Bronchial smooth muscle cell (primary cell): ENCODE measurements around the gene FN3K. TPM values are rescaled to one million over a fixed set of nuclear protein-coding genes. Genes with fewer than 3 reads are reported as not detected.

Experiments
- total RNA-seq: library from RNA; depleted of rRNA; stranded (reverse); fragments of >200 nt; gene quantifications from 2 replicates; pipeline ENCODE4 v1.2.1, GENCODE V29; 2014

The FN3K gene
- 6.6 and 8.2 TPM in 2 replicates for total RNA-seq

GRCh38 chr17:82734987-82735866 lies at the start of gene FN3K:
Gene FN3K (plus strand): TSS chr17:82735615. CDS start chr17:82735637, 22 bp downstream.

DNA sequence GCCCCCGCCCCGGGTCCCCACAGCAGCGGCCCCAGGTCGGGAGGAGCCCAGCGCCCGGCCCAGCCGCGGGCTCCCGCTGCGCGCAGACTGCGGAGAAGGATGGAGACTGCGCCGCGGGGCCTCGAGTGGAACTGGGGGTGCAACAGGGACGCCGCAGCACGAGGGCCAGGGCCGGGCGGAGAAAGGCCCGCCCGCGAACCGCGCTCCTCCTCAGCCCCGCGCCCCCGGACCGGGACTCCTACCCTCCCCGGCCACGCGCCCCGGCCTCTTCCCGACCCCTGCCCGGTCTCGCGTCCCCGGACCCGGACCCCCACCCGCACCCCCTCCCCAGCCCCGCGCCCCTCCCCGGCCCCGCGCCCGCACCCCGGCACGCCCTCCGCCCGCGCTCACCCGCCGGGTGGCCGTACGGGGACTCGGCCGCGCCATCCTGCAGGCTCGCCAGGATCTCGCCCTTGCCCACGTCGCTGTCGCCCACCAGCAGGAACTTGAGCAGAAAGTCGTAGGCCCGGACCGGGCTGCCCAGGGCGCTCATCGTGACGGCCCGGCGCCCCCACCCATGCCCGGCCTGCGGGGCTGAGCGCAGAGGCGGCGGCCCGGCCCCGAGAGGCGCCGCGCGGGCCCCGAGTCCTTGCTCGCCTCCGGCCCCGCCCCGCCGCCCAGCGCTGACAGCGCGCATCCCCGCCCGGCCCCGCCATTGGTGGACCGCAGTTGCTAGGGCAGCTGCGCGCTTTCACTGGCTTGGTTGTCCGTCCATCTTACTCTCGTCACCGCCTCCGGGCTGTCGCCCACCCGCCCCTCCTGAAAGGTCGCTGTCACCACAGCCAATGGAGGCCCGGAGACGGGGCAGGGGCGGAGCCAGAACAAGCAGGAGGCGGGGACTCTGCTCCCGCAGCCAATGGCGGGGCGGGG lies 37.1 kb upstream of the FN3K start, which contains the start of gene RAB40B:
Gene RAB40B (minus strand): TSS at position 634 of the 909 bp plus-strand sequence. CDS start 102 bp downstream, at position 532.

DNA sequence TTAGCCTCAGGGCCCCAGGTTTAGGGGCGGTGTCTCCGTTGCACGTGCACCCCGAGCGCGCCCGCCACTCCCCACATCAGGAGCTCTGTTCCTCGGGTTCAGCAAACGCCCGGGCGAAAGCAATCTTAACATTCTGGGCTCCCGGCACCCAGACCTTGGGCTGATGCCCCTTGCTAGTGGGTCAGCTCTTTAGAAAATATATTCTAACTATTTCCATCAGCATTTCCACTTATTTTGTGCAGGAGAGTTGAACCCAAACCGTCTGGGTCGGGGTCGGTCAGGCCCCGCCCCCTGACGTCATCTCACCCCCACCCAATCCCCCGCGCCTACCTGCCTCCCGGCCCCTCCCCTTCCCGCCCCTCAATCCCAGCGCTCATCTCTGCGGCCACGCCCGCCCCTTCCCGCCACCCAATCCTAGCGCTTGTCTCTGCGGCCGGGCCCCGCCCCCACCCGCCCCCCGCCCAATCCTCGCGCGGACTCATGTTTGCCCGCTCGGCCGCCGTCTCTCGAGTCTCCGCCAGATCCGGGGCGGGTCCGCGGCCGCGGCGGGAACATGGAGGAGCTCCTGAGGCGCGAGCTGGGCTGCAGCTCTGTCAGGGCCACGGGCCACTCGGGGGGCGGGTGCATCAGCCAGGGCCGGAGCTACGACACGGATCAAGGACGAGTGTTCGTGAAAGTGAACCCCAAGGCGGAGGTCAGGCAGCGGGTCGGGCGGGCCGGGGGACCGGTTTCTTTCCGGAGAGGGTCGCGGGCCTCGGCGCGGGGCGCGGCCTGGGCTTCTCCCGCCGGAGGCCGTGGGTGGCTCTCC lies 19.0 kb upstream of the FN3K start, which contains the start of gene FN3KRP:
Gene FN3KRP (plus strand): TSS at position 504 of the 808 bp plus-strand sequence. CDS start 50 bp downstream, at position 554.

GRCh38 chr17:82751571-82752370 lies 16.4 kb downstream of the FN3K start, which contains the start of gene TBCD:
Gene TBCD (plus strand): TSS chr17:82752065. CDS start chr17:82752194, 129 bp downstream.

Other genes with a start within 250 kb of the FN3K start
- gene FOXK2, start 215.9 kb upstream of the FN3K start, total RNA-seq, result 19.5 and 19.7 TPM in 2 replicates
- gene WDR45B, start 87.2 kb upstream of the FN3K start, total RNA-seq, result 40.9 and 44.3 TPM in 2 replicates
- gene RAB40B, start 36.9 kb upstream of the FN3K start, total RNA-seq, result 6.8 and 18.9 TPM in 2 replicates
- 15.0 and 22.2 TPM in 2 replicates for gene FN3KRP, start 18.9 kb upstream of the FN3K start, total RNA-seq
- 53.3 and 65.3 TPM in 2 replicates for gene TBCD, start 16.4 kb downstream of the FN3K start, total RNA-seq
- 0.09 TPM in 1 of 2 replicates, not detected in the other for gene ZNF750, start 104.4 kb downstream of the FN3K start, total RNA-seq